K562 (cell line): ENCODE measurements around the gene UROD. TPM values are rescaled to one million over a fixed set of nuclear protein-coding genes. Genes with fewer than 3 reads are reported as not detected.

Source experiments
- ATAC-seq: fragments of 200-7000 bp; cut with Tn5 transposase; 3 replicates; pipeline ENCODE4 v1.9.1; 2020; ENCODE audit warnings: moderate library complexity
- BruUV-seq: library from RNA; stranded (reverse); fragments of 400-500 nt; replicated peaks from 2 replicates; lab custom pipeline; 2021; lab: Mats Ljungman, UMichigan
- CTCF ChIA-PET: fragments of 300-600 bp; formaldehyde crosslinking; extraction: SDS; loops from one replicate; lab custom pipeline; 2021; ENCODE audit warnings: low intra/inter-chr PET ratio; lab: Yijun Ruan, JAX
- POLR2A ChIA-PET: fragments of 300-600, 350-650 bp; sonication (Branson Sonifier 250); formaldehyde crosslinking; extraction: SDS; loops from one replicate; lab custom pipeline; 2021; ENCODE audit warnings: antibody characterized with exemption, inconsistent platforms; lab: Yijun Ruan, JAX
- DNase-seq, 4 experiments: peaks; one replicate each; pipeline versions ENCODE4 v3.0.0 to v3.0.0-alpha.2; 2011 to 2018; ENCODE audit warnings: low spot score in 3 of 4, mixed read lengths in 3 of 4; ENCODE audit errors: extremely low read depth in 1 of 4
- FAIRE-seq: peaks from 2 replicates; lab custom pipeline; 2011; peaks lifted over from hg19 to GRCh38; lab: Jason Lieb, UNC
- H2AFZ ChIP-seq: 2 replicates; pipeline ENCODE4 v1.6.0; 2011; ENCODE audit warnings: low read depth, low read length, control low read depth, inconsistent platforms
- H3K27ac ChIP-seq: fragments of 200-600 bp; 3 replicates; pipeline ENCODE4 v1.8.0; 2011; ENCODE audit warnings: low read depth, mild to moderate bottlenecking, control low read depth, inconsistent platforms, low read length, moderate library complexity, mixed read lengths; ENCODE audit errors: extremely low read depth
- H3K27me3 ChIP-seq, 2 experiments: fragments of 300-600 bp in 1 of 2; 2 replicates in 1 of 2; 3 replicates in 1 of 2; pipeline versions ENCODE4 v1.6.0 to v1.8.0; 2011; ENCODE audit warnings: inconsistent platforms in 2 of 2, low read length in 2 of 2, mild to moderate bottlenecking in 1 of 2, mixed read lengths in 1 of 2, moderate library complexity in 1 of 2; ENCODE audit not compliant: control insufficient read depth in 2 of 2, insufficient read depth in 2 of 2
- H3K36me3 ChIP-seq: fragments of 300-600 bp; 3 replicates; pipeline ENCODE4 v1.8.0; 2011; ENCODE audit warnings: mild to moderate bottlenecking, low read length, inconsistent platforms; ENCODE audit not compliant: control insufficient read depth, insufficient read depth
- H3K4me1 ChIP-seq, 2 experiments: fragments of 200-600 bp in 1 of 2; replicated peaks in 1 of 2; 2 replicates in 1 of 2; 3 replicates in 1 of 2; pipeline versions ENCODE4 v1.5.1 to v1.8.0; 2011; ENCODE audit warnings: inconsistent platforms in 2 of 2, low read length in 2 of 2, mild to moderate bottlenecking in 1 of 2, mixed read lengths in 1 of 2, moderate library complexity in 1 of 2; ENCODE audit not compliant: control insufficient read depth in 2 of 2, insufficient read depth in 2 of 2
- H3K4me2 ChIP-seq: 2 replicates; pipeline ENCODE4 v1.6.1; 2011; ENCODE audit warnings: low read length, control low read depth, inconsistent platforms, mixed read lengths; ENCODE audit not compliant: insufficient read depth
- H3K4me3 ChIP-seq: fragments of 200-600 bp; sonication (generic), shearing (Covaris generic); 2 replicates; pipeline ENCODE4 v1.5.1; 2016; ENCODE audit warnings: control low read depth, inconsistent platforms
- H3K79me2 ChIP-seq: fragments of 200-600 bp; 3 replicates; pipeline ENCODE4 v1.8.0; 2011; ENCODE audit warnings: low read length, inconsistent platforms; ENCODE audit not compliant: control insufficient read depth, insufficient read depth
- H3K9ac ChIP-seq, 2 experiments: 2 replicates each; pipeline versions ENCODE4 v1.6.0 to v1.6.1; 2011; ENCODE audit warnings: low read depth in 2 of 2, low read length in 2 of 2, control low read depth in 1 of 2, inconsistent platforms in 1 of 2, mild to moderate bottlenecking in 1 of 2, mixed read lengths in 1 of 2; ENCODE audit not compliant: insufficient read depth in 1 of 2
- H3K9me1 ChIP-seq: one replicate; pipeline ENCODE4 v1.6.0; 2011; ENCODE audit warnings: inconsistent platforms, mild to moderate bottlenecking, low read length, moderate library complexity; ENCODE audit not compliant: control insufficient read depth, insufficient read depth
- H3K9me3 ChIP-seq: replicated peaks from 2 replicates; pipeline ENCODE4 v1.5.1; 2011; ENCODE audit warnings: low read depth, low read length, inconsistent platforms; ENCODE audit not compliant: control insufficient read depth, insufficient read depth
- H4K20me1 ChIP-seq: replicated peaks from 2 replicates; pipeline ENCODE4 v1.6.1; 2011; ENCODE audit warnings: low read length, inconsistent platforms, mixed read lengths; ENCODE audit not compliant: control insufficient read depth, insufficient read depth
- NR2C2 ChIP-seq, 2 experiments: fragments of 200-800 bp in 1 of 2; sonication (Bioruptor generic) in 1 of 2; sonication (generic) in 1 of 2; formaldehyde crosslinking in 1 of 2; IDR thresholded peaks; 2 replicates each; pipeline versions ENCODE4 v1.6.1 to v1.8.0; 2016 to 2022; ENCODE audit warnings: mild to moderate bottlenecking in 1 of 2, missing compliant biosample characterization in 1 of 2, missing genetic modification characterization in 1 of 2, missing genetic modification reagents in 1 of 2
- RBFOX2 ChIP-seq: fragments of 200-400 bp; formaldehyde crosslinking; IDR thresholded peaks from 2 replicates; pipeline ENCODE4 v1.6.1; 2017; ENCODE audit warnings: low read depth, mild to moderate bottlenecking, low read length, moderate library complexity
- STAG1 ChIP-seq: sonication (generic); formaldehyde crosslinking; IDR thresholded peaks from 2 replicates; pipeline ENCODE4 v1.5.0; 2020; ENCODE audit warnings: missing genetic modification reagents, borderline replicate concordance
- ZFP36 ChIP-seq: fragments of 150-350 bp; IDR thresholded peaks from 2 replicates; pipeline ENCODE4 v1.6.1; 2018; ENCODE audit warnings: low read length, low read depth; ENCODE audit not compliant: partially characterized antibody
- WGBS: fragments of 100-300 bp; shearing (Covaris generic); methylation state at CpG from one replicate; pipeline ENCODE4 v1.1.6; 2016; ENCODE audit warnings: low coverage, mixed read lengths; ENCODE audit not compliant: insufficient coverage; ENCODE audit errors: missing lambda C conversion rate; 5-methylcytosine and 5-hydroxymethylcytosine counted together
- in situ Hi-C: fragments of 300-500 bp; cut with MboI; formaldehyde crosslinking; loops from 4 replicates; pipeline ENCODE4 v1.15.0; 2018; ENCODE audit warnings: inconsistent platforms, mixed read lengths
- intact Hi-C: fragments of 100-400 bp; cut with micrococcal nuclease; formaldehyde crosslinking; loops from 2 replicates; pipeline ENCODE4 v1.14.2; 2022
- polyA plus RNA-seq, 8 experiments: library from polyadenylated mRNA; depleted of rRNA in 4 of 8; stranded (reverse) in 5 of 8; unstranded in 3 of 8; fragments of >200 nt; fragmentation: Nextera tagmentation in 2 of 8; fragmentation: Illumina TruSeq in 1 of 8; extraction: Ambion mirVana in 2 of 8; extraction: Trizol in 1 of 8; gene quantifications; 2 replicates each; pipeline versions ENCODE4 v1.2.1 to v1.2.3, GENCODE V29; 2011 to 2014; ENCODE audit warnings: inconsistent platforms in 1 of 8, missing spikeins in 1 of 8
- total RNA-seq, 7 experiments: library from RNA; depleted of rRNA in 6 of 7; stranded (reverse); fragments of >200 nt in 6 of 7; fragmentation: Illumina TruSeq in 2 of 7; extraction: Trizol in 2 of 7; gene quantifications; 2 replicates each; pipeline versions ENCODE4 v1.2.1 to v1.2.3, GENCODE V29; 2011 to 2021; ENCODE audit warnings: low replicate concordance in 1 of 7

The UROD gene
- total and polyA plus RNA-seq, 9 of the 15 experiments (the other 6 are each of a cell fraction or from before 2014, with no cell fraction given) = 533 to 2,933 (median 1,100) TPM

GRCh38 chr1:45007311-45007710 lies 4.7 kb upstream of the UROD start:
- H3K4me2 ChIP-seq = no peak overlapping the region
- ATAC-seq (no peak), DNase-seq (peak in 1 of 4 experiments; percentile 5), FAIRE-seq (no peak)
- ChIA-PET POLR2A (interaction anchor here (0.5 to 2.8 kb wide), 5 partner anchors 10 to 634 kb away, joined by 3 to 10 read pairs (median 3); no protein-coding TSS in a partner anchor), CTCF (no interaction called here)
- H3K27me3 ChIP-seq = no peaks in the 10 kb centered on the region
- 91% methylated on average over 11 of the region's 11 CpGs for WGBS
- no peak overlapping the region for H3K27ac ChIP-seq
- no peaks in the 10 kb centered on the region for H3K9me3 ChIP-seq
- no TSS peak for BruUV-seq
- no peak overlapping the region; a peak in 1 of 4 replicates for H3K9ac ChIP-seq
- in situ Hi-C loops = no loop called here
- TF ChIP-seq RBFOX2 (0 out of 2 replicates have a peak, but pooled peaks have one; percentile 14), STAG1 (CRISPR knock-in tag) (no peak)
- H4K20me1 ChIP-seq = peaks cover 11% of the 10 kb centered on the region; the same call in 1 of the 2 replicates
- H3K4me3 ChIP-seq = no peak overlapping the region
- H3K9me1 ChIP-seq = peaks cover 6% of the 10 kb centered on the region
- intact Hi-C loops = no loop called here
- H3K36me3 ChIP-seq = peaks cover 77% of the 10 kb centered on the region
- H3K4me1 ChIP-seq = peaks cover 12 to 24% of the 10 kb centered on the region in 2 experiments
- no peak overlapping the region for H2AFZ ChIP-seq
- peaks cover 25% of the 10 kb centered on the region for H3K79me2 ChIP-seq

GRCh38 chr1:45008076-45008475 lies 4.0 kb upstream of the UROD start:
- BruUV-seq = no TSS peak
- Histone ChIP-seq H2AFZ (no peak overlapping the region), H3K36me3 (peaks cover 71% of the 10 kb centered on the region), H3K4me1 (peaks cover 15 to 24% of the 10 kb centered on the region in 2 experiments)
- TF ChIP-seq ZFP36 (no peak), NR2C2 (CRISPR knock-in tag; IDR thresholded peaks at IDR 0.05) (0 out of 2 replicates have a peak, but pooled peaks have one; percentile 15), NR2C2 (tag; IDR thresholded peaks at IDR 0.05) (no peak)
- TF ChIP-seq, all 486 proteins: peak for 1
- H3K9me1 ChIP-seq = peaks cover 6% of the 10 kb centered on the region
- FAIRE-seq (no peak), DNase-seq (no peak), ATAC-seq (no peak)
- peaks cover 28% of the 10 kb centered on the region for H3K79me2 ChIP-seq
- H3K4me3 ChIP-seq = no peak overlapping the region
- CTCF ChIA-PET = no interaction called here
- intact Hi-C loops (no loop called here), in situ Hi-C loops (no loop called here)
- WGBS = 95% methylated on average over 3 of the region's 3 CpGs
- no peak overlapping the region for H3K9ac ChIP-seq
- no peak overlapping the region for H3K4me2 ChIP-seq
- H3K27me3 ChIP-seq = no peaks in the 10 kb centered on the region
- peaks cover 11% of the 10 kb centered on the region; the same call in 1 of the 2 replicates for H4K20me1 ChIP-seq
- POLR2A ChIA-PET = interaction anchor here (0.7 to 2.8 kb wide), 2 partner anchors 11 to 19 kb away, joined by 3 to 10 read pairs; no protein-coding TSS in a partner anchor
- no peak overlapping the region for H3K27ac ChIP-seq
- no peaks in the 10 kb centered on the region for H3K9me3 ChIP-seq
